Liver (tissue), 9 donors: ENCODE results near the gene CHST14. TPM values are rescaled to one million over a fixed set of nuclear protein-coding genes. Genes with fewer than 3 reads are reported as not detected.

Experiments
- DNase-seq: peaks from one replicate; pipeline ENCODE4 v3.0.0-alpha.2; 2017; ENCODE audit warnings: low spot score
- H3K27ac ChIP-seq, 2 donors: one replicate each; pipeline ENCODE4 v1.7.0; 2013; ENCODE audit warnings: inconsistent platforms in 2 of 2, low read length in 2 of 2, control low read depth in 1 of 2, low read depth in 1 of 2, mild to moderate bottlenecking in 1 of 2
- H3K27me3 ChIP-seq, 4 donors: one replicate each; pipeline versions ENCODE4 v1.6.1 to v1.7.0; 2013; ENCODE audit warnings: low read length in 3 of 4, inconsistent platforms in 1 of 4, mild to moderate bottlenecking in 1 of 4, moderate library complexity in 1 of 4; ENCODE audit not compliant: control insufficient read depth in 4 of 4, insufficient read depth in 4 of 4
- H3K36me3 ChIP-seq, 4 donors: one replicate each; pipeline versions ENCODE4 v1.6.1 to v1.7.0; 2013; ENCODE audit warnings: low read length in 3 of 4, mild to moderate bottlenecking in 3 of 4, low read depth in 1 of 4, moderate library complexity in 1 of 4; ENCODE audit not compliant: control insufficient read depth in 4 of 4, insufficient read depth in 3 of 4
- H3K4me1 ChIP-seq, 4 donors: one replicate each; pipeline versions ENCODE4 v1.6.1 to v1.7.0; 2013; ENCODE audit warnings: low read length in 3 of 4, mild to moderate bottlenecking in 3 of 4, moderate library complexity in 1 of 4; ENCODE audit not compliant: control insufficient read depth in 4 of 4, insufficient read depth in 4 of 4
- H3K4me3 ChIP-seq, 3 donors: one replicate each; pipeline versions ENCODE4 v1.6.1 to v1.7.0; 2013; ENCODE audit warnings: low read length in 3 of 3, control low read depth in 1 of 3, low read depth in 1 of 3, mild to moderate bottlenecking in 1 of 3
- H3K9ac ChIP-seq, 2 donors: one replicate each; pipeline ENCODE4 v1.7.0; 2013; ENCODE audit warnings: low read length in 2 of 2, mild to moderate bottlenecking in 2 of 2, moderate library complexity in 2 of 2, control low read depth in 1 of 2, low read depth in 1 of 2
- H3K9me3 ChIP-seq, 4 donors: one replicate each; pipeline versions ENCODE4 v1.6.1 to v1.7.0; 2013; ENCODE audit warnings: low read length in 3 of 4; ENCODE audit not compliant: control insufficient read depth in 4 of 4
- EGR1 ChIP-seq, 2 donors: IDR thresholded peaks; 2 replicates each; pipeline ENCODE4 v1.6.1; 2016 to 2018; ENCODE audit warnings: antibody characterized with exemption in 2 of 2, low read depth in 2 of 2
- FOXA2 ChIP-seq: IDR thresholded peaks from 2 replicates; pipeline ENCODE4 v1.6.1; 2016; ENCODE audit warnings: antibody characterized with exemption
- GABPA ChIP-seq, 2 donors: IDR thresholded peaks in 1 of 2; conservative IDR thresholded peaks in 1 of 2; 2 replicates each; pipeline ENCODE4 v1.6.1; 2016; ENCODE audit warnings: antibody characterized with exemption in 2 of 2, mild to moderate bottlenecking in 1 of 2, moderate library complexity in 1 of 2
- HNF4G ChIP-seq: IDR thresholded peaks from 2 replicates; pipeline ENCODE4 v1.6.1; 2016; ENCODE audit warnings: antibody characterized with exemption
- JUND ChIP-seq, 2 donors: IDR thresholded peaks; 2 replicates each; pipeline ENCODE4 v1.6.1; 2016; ENCODE audit warnings: antibody characterized with exemption in 2 of 2
- NR2F2 ChIP-seq: IDR thresholded peaks from 2 replicates; pipeline ENCODE4 v1.6.1; 2016; ENCODE audit warnings: antibody characterized with exemption
- RAD21 ChIP-seq, 2 donors: IDR thresholded peaks; 2 replicates each; pipeline ENCODE4 v1.6.1; 2016; ENCODE audit warnings: antibody characterized with exemption in 2 of 2, mild to moderate bottlenecking in 2 of 2
- RXRA ChIP-seq, 2 donors: IDR thresholded peaks; 2 replicates each; pipeline ENCODE4 v1.6.1; 2017 to 2018; ENCODE audit warnings: antibody characterized with exemption in 2 of 2, mild to moderate bottlenecking in 1 of 2
- SP1 ChIP-seq: IDR thresholded peaks from 2 replicates; pipeline ENCODE4 v1.6.1; 2018; ENCODE audit warnings: antibody characterized with exemption, mild to moderate bottlenecking
- TAF1 ChIP-seq: conservative IDR thresholded peaks from 2 replicates; pipeline ENCODE4 v1.6.1; 2016; ENCODE audit warnings: antibody characterized with exemption, mild to moderate bottlenecking
- YY1 ChIP-seq: IDR thresholded peaks from 2 replicates; pipeline ENCODE4 v1.6.1; 2016; ENCODE audit warnings: antibody characterized with exemption, mild to moderate bottlenecking
- WGBS: extraction: QIAGEN DNeasy Blood & Tissue Kit; methylation state at CpG from one replicate; pipeline ENCODE4 v1.1.7; 2013; 5-methylcytosine and 5-hydroxymethylcytosine counted together
- polyA plus RNA-seq, 2 donors: library from polyadenylated mRNA; stranded (reverse) in 1 of 2; unstranded in 1 of 2; fragments of 200-250 nt in 1 of 2; fragments of >200 nt in 1 of 2; fragmentation: Nextera tagmentation in 1 of 2; extraction: Ambion mirVana in 1 of 2; gene quantifications; one replicate each; pipeline versions ENCODE4 v1.2.1 to v1.2.3, GENCODE V29; 2013 to 2015
- total RNA-seq, 2 donors: library from RNA; depleted of rRNA; stranded (reverse); fragments of >200 nt; gene quantifications; one replicate each; pipeline ENCODE4 v1.2.3, GENCODE V29; 2014
- TF ChIP-seq, protein P1 (sequence below): IDR thresholded peaks from 2 replicates; pipeline ENCODE4 v1.6.1; 2016; ENCODE audit warnings: antibody characterized with exemption, mild to moderate bottlenecking
- TF ChIP-seq, protein P2 (sequence below): IDR thresholded peaks from 2 replicates; pipeline ENCODE4 v1.6.1; 2016; ENCODE audit warnings: antibody characterized with exemption
- TF ChIP-seq, protein P3 (sequence below): IDR thresholded peaks from 2 replicates; pipeline ENCODE4 v1.6.1; 2016; ENCODE audit warnings: antibody characterized with exemption
- TF ChIP-seq, protein P4 (sequence below): fragments of 150-350 bp; IDR thresholded peaks from 2 replicates; pipeline ENCODE4 v1.5.1; 2017; ENCODE audit warnings: improper control_type of control experiment, low read depth, low read length; ENCODE audit not compliant: missing input control
- TF ChIP-seq, protein P5 (sequence below): IDR thresholded peaks from 2 replicates; pipeline ENCODE4 v1.6.1; 2016; ENCODE audit warnings: antibody characterized with exemption
- donor health status: healthy.
- donor health status: healthy.
- donor health status: healthy.
- donor health status: healthy.
- donor health status: healthy.

CHST14 gene
- total and polyA plus RNA-seq, 4 donors: 2.3 to 5.3 (median 3.1) TPM

DNA sequence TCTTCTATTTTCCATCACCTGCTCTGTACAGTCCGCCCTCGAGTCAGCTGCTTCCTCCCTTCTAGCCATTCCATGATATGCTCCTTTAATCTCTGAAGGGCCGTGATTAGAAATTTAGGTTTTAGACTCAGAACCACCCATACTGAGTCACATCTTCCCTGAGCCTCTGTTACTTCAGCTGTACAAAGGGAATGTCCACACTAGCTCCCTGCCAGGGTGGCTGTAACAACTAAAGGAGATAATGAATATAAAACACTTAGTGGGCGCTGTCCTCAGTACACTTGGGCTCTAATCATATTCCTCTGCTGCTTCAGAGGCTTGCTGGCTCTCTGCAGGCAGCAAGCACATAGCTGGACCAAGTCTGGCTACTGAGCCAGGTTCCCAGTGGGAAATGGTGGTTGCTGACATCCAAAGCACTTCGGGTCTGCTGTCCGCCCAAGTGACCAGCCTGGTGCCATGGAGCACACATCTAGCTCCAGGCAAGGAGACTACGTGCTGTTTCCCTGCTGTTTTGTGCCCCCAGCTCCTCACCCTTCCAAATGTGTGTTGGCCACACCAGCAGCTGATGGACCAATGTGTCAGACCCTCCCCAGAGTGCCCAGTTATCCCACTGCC lies 901 bp upstream of the CHST14 start:
- H3K27ac ChIP-seq: peak overlapping the region; percentile 84 to 90
- peak overlapping the region in 1 of 3 donors; percentile 83 for H3K4me3 ChIP-seq
- H3K9ac ChIP-seq: no peak overlapping the region
- peaks cover 3 to 18% (median 11%) of the 10 kb centered on the region in 4 donors for H3K4me1 ChIP-seq
- 89% methylated on average over 7 of the region's 7 CpGs for WGBS
- H3K36me3 ChIP-seq: peaks cover 0 to 19% (median 8%) of the 10 kb centered on the region in 4 donors
- H3K9me3 ChIP-seq: no peaks in the 10 kb centered on the region
- no peaks in the 10 kb centered on the region for H3K27me3 ChIP-seq
- TF ChIP-seq, protein P1, sequence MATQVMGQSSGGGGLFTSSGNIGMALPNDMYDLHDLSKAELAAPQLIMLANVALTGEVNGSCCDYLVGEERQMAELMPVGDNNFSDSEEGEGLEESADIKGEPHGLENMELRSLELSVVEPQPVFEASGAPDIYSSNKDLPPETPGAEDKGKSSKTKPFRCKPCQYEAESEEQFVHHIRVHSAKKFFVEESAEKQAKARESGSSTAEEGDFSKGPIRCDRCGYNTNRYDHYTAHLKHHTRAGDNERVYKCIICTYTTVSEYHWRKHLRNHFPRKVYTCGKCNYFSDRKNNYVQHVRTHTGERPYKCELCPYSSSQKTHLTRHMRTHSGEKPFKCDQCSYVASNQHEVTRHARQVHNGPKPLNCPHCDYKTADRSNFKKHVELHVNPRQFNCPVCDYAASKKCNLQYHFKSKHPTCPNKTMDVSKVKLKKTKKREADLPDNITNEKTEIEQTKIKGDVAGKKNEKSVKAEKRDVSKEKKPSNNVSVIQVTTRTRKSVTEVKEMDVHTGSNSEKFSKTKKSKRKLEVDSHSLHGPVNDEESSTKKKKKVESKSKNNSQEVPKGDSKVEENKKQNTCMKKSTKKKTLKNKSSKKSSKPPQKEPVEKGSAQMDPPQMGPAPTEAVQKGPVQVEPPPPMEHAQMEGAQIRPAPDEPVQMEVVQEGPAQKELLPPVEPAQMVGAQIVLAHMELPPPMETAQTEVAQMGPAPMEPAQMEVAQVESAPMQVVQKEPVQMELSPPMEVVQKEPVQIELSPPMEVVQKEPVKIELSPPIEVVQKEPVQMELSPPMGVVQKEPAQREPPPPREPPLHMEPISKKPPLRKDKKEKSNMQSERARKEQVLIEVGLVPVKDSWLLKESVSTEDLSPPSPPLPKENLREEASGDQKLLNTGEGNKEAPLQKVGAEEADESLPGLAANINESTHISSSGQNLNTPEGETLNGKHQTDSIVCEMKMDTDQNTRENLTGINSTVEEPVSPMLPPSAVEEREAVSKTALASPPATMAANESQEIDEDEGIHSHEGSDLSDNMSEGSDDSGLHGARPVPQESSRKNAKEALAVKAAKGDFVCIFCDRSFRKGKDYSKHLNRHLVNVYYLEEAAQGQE: no peak
- no peak for DNase-seq

DNA sequence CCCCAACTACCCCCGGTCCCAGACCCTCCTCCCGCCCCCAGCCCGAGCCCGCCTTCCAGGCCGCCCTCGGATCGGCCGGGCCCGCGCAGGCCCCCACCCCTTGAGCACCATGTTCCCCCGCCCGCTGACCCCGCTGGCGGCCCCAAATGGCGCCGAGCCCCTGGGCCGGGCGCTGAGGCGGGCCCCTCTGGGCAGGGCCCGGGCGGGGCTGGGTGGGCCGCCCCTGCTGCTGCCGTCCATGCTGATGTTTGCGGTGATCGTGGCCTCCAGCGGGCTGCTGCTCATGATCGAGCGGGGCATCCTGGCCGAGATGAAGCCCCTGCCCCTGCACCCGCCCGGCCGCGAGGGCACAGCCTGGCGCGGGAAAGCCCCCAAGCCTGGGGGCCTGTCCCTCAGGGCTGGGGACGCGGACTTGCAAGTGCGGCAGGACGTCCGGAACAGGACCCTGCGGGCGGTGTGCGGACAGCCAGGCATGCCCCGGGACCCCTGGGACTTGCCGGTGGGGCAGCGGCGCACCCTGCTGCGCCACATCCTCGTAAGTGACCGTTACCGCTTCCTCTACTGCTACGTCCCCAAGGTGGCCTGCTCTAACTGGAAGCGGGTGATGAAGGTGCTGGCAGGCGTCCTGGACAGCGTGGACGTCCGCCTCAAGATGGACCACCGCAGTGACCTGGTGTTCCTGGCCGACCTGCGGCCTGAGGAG lies 472 bp downstream of the CHST14 start:
- Histone ChIP-seq H3K9ac (peak overlapping the region in 1 of 2 donors; percentile 63), H3K4me1 (peaks cover 3 to 18% (median 11%) of the 10 kb centered on the region in 4 donors), H3K36me3 (peaks cover 0 to 7% (median 0%) of the 10 kb centered on the region in 4 donors), H3K4me3 (peak overlapping the region; percentile 72 to 85 (median 75)), H3K27ac (peak overlapping the region; percentile 25 to 38), H3K9me3 (no peaks in the 10 kb centered on the region), H3K27me3 (no peaks in the 10 kb centered on the region)
- no peak for DNase-seq
- TF ChIP-seq, protein P2, sequence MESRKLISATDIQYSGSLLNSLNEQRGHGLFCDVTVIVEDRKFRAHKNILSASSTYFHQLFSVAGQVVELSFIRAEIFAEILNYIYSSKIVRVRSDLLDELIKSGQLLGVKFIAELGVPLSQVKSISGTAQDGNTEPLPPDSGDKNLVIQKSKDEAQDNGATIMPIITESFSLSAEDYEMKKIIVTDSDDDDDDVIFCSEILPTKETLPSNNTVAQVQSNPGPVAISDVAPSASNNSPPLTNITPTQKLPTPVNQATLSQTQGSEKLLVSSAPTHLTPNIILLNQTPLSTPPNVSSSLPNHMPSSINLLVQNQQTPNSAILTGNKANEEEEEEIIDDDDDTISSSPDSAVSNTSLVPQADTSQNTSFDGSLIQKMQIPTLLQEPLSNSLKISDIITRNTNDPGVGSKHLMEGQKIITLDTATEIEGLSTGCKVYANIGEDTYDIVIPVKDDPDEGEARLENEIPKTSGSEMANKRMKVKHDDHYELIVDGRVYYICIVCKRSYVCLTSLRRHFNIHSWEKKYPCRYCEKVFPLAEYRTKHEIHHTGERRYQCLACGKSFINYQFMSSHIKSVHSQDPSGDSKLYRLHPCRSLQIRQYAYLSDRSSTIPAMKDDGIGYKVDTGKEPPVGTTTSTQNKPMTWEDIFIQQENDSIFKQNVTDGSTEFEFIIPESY: no peak
- TF ChIP-seq HNF4G (no peak), EGR1 (IDR thresholded peaks at IDR 0.05; ENCODE audit: low read depth in 2 of 2) (no peak), JUND (IDR thresholded peaks at IDR 0.05) (no peak), GABPA (IDR thresholded peaks at IDR 0.05 in 1 of 2, conservative IDR thresholded peaks at IDR 0.05 in 1 of 2) (no peak), NR2F2 (no peak), TAF1 (no peak), SP1 (no peak), YY1 (no peak), FOXA2 (no peak), RAD21 (IDR thresholded peaks at IDR 0.05) (no peak), RXRA (IDR thresholded peaks at IDR 0.05) (no peak)
- TF ChIP-seq, protein P1: no peak
- TF ChIP-seq, protein P3, sequence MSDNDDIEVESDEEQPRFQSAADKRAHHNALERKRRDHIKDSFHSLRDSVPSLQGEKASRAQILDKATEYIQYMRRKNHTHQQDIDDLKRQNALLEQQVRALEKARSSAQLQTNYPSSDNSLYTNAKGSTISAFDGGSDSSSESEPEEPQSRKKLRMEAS: no peak
- TF ChIP-seq, protein P4, sequence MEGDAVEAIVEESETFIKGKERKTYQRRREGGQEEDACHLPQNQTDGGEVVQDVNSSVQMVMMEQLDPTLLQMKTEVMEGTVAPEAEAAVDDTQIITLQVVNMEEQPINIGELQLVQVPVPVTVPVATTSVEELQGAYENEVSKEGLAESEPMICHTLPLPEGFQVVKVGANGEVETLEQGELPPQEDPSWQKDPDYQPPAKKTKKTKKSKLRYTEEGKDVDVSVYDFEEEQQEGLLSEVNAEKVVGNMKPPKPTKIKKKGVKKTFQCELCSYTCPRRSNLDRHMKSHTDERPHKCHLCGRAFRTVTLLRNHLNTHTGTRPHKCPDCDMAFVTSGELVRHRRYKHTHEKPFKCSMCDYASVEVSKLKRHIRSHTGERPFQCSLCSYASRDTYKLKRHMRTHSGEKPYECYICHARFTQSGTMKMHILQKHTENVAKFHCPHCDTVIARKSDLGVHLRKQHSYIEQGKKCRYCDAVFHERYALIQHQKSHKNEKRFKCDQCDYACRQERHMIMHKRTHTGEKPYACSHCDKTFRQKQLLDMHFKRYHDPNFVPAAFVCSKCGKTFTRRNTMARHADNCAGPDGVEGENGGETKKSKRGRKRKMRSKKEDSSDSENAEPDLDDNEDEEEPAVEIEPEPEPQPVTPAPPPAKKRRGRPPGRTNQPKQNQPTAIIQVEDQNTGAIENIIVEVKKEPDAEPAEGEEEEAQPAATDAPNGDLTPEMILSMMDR: no peak
- TF ChIP-seq, protein P5, sequence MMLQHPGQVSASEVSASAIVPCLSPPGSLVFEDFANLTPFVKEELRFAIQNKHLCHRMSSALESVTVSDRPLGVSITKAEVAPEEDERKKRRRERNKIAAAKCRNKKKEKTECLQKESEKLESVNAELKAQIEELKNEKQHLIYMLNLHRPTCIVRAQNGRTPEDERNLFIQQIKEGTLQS: no peak
- WGBS: 3% methylated on average over 60 of the region's 60 CpGs
